Tibial artery (tissue), 4 donors: ENCODE measurements around the gene SERPINF2.
"Not testable (repeated sequence)": the region's sequence is repeated elsewhere in the genome, so short reads cannot be mapped to it uniquely, and the experiment has no call there.

Source experiments
- DNase-seq, 2 donors: peaks; one replicate each; pipeline ENCODE4 v3.0.0-alpha.2; 2019
- H3K27ac ChIP-seq, 2 donors: fragments of 200-600 bp; sonication (generic) in 1 of 2; 1 replicate in 1 of 2; 2 replicates in 1 of 2; pipeline ENCODE4 v1.5.1; 2018 to 2019; ENCODE audit warnings: mild to moderate bottlenecking in 1 of 2
- H3K27me3 ChIP-seq, 2 donors: fragments of 200-600 bp; sonication (generic) in 1 of 2; one replicate each; pipeline versions ENCODE4 v1.5.1 to v1.6.0; 2016 to 2019
- H3K36me3 ChIP-seq, 3 donors: fragments of 200-600 bp; sonication (generic) in 2 of 3; one replicate each; pipeline ENCODE4 v1.5.1; 2016 to 2019; ENCODE audit warnings: mild to moderate bottlenecking in 2 of 3
- H3K4me1 ChIP-seq, 4 donors: fragments of 200-600 bp; sonication (generic) in 2 of 4; 1 replicate in 3 of 4; 2 replicates in 1 of 4; pipeline ENCODE4 v1.5.1; 2016 to 2019
- H3K4me3 ChIP-seq, 2 donors: fragments of 200-600 bp; sonication (generic) in 1 of 2; 1 replicate in 1 of 2; 2 replicates in 1 of 2; pipeline ENCODE4 v1.5.1; 2018 to 2019; ENCODE audit warnings: mild to moderate bottlenecking in 2 of 2
- H3K9me3 ChIP-seq, 3 donors: fragments of 200-600 bp; sonication (generic) in 1 of 3; one replicate each; pipeline ENCODE4 v1.5.1; 2016 to 2019
- intact Hi-C: fragments of 100-400 bp; cut with DNase I; formaldehyde crosslinking; loops from one replicate; pipeline ENCODE4 v1.15.0; 2023; ENCODE audit warnings: low total_unique reads
- TF ChIP-seq, protein P1 (sequence below), 2 experiments: fragments of 200-600 bp in 1 of 2; fragments of 450-650 bp in 1 of 2; IDR thresholded peaks; one replicate each; pipeline ENCODE4 v1.5.1; 2017 to 2019; ENCODE audit warnings: antibody characterized with exemption in 2 of 2, mild to moderate bottlenecking in 1 of 2, moderate library complexity in 1 of 2

Gene SERPINF2

DNA sequence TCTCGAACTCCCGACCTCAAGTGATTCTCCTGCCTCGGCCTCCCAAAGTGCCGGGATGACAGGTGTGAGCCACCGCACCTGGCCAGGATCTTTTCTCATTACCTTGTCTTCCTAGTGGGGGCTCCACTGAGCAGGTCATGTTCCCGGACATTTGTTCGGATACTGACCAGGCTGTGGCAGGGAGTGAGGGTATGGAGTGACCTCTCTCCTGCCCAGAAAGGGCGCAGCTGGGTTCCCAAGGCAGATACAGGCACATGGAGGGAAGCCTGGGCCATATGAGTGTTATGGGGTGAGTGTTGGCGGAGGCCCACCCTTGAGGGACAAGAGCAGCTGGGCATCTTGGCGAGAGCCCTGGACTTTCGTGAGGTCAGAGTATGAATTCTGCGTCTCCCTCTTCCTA, 24.7 kb downstream of the SERPINF2 start:
- TF ChIP-seq, protein P1, sequence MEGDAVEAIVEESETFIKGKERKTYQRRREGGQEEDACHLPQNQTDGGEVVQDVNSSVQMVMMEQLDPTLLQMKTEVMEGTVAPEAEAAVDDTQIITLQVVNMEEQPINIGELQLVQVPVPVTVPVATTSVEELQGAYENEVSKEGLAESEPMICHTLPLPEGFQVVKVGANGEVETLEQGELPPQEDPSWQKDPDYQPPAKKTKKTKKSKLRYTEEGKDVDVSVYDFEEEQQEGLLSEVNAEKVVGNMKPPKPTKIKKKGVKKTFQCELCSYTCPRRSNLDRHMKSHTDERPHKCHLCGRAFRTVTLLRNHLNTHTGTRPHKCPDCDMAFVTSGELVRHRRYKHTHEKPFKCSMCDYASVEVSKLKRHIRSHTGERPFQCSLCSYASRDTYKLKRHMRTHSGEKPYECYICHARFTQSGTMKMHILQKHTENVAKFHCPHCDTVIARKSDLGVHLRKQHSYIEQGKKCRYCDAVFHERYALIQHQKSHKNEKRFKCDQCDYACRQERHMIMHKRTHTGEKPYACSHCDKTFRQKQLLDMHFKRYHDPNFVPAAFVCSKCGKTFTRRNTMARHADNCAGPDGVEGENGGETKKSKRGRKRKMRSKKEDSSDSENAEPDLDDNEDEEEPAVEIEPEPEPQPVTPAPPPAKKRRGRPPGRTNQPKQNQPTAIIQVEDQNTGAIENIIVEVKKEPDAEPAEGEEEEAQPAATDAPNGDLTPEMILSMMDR (IDR thresholded peaks at IDR 0.05), result no peak
- peaks cover 0 to 18% of the 10 kb centered on the region in 2 donors for H3K27me3 ChIP-seq
- peaks cover 0 to 24% (median 4%) of the 10 kb centered on the region in 4 donors for H3K4me1 ChIP-seq
- no peak overlapping the region for H3K4me3 ChIP-seq
- no peaks in the 10 kb centered on the region for H3K9me3 ChIP-seq
- H3K27ac ChIP-seq, result no peak overlapping the region
- DNase-seq, result no peak
- peaks cover 0 to 3% (median 0%) of the 10 kb centered on the region in 3 donors for H3K36me3 ChIP-seq
- intact Hi-C loops, result no loop called here

DNA sequence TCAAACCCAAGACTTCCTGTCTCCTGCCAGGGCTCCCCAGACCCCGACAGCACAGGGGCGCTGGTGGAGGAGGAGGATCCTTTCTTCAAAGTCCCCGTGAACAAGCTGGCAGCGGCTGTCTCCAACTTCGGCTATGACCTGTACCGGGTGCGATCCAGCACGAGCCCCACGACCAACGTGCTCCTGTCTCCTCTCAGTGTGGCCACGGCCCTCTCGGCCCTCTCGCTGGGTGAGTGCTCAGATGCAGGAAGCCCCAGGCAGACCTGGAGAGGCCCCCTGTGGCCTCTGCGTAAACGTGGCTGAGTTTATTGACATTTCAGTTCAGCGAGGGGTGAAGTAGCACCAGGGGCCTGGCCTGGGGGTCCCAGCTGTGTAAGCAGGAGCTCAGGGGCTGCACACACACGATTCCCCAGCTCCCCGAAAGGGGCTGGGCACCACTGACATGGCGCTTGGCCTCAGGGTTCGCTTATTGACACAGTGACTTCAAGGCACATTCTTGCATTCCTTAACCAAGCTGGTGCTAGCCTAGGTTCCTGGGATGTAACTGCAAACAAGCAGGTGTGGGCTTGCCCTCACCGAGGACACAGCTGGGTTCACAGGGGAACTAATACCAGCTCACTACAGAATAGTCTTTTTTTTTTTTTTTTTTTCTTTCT, 27.3 kb downstream of the SERPINF2 start:
- TF ChIP-seq, protein P1 (IDR thresholded peaks at IDR 0.05), result no peak
- H3K27ac ChIP-seq, result no peak overlapping the region
- intact Hi-C loops, result no loop called here

DNA sequence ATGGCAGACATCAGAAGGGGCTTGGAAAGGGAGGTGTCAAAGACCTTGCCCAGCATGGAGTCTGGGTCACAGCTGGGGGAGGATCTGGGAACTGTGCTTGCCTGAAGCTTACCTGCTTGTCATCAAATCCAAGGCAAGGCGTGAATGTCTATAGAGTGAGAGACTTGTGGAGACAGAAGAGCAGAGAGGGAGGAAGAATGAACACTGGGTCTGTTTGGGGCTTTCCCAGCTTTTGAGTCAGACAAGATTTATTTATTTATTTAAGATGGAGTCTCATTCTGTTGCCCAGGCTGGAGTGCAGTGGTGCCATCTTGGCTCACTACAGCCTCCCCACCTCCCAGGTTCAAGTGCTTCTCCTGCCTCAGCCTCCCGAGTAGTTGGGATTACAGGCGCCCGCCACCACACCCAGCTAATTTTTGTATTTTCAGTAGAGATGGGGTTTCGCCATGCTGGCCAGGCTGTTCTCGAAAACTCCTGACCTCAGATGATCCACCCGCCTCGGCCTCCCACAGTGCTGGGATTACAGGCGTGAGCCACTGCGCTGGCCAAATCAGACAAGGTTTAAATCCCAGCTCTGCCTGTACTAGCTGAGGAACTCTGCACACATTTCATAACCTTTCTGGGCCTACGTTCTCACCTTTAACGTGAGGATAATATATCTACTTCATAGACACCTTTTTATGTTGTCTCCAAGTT, 30.5 kb downstream of the SERPINF2 start:
- H3K4me3 ChIP-seq, H3K9me3 ChIP-seq, H3K27me3 ChIP-seq, intact Hi-C loops: not testable (repeated sequence)
- Histone ChIP-seq H3K4me1 (peaks cover 0 to 18% (median 7%) of the 10 kb centered on the region in 4 donors), H3K27ac (peak overlapping the region in 1 of 2 donors; percentile 42), H3K36me3 (peaks cover 0 to 32% (median 23%) of the 10 kb centered on the region in 3 donors)
- peak in 1 of 2 donors; percentile 61 for DNase-seq

More for the DNA sequence above, 27.3 kb downstream of the SERPINF2 start:
- Histone ChIP-seq H3K9me3 (no peaks in the 10 kb centered on the region), H3K4me1 (peaks cover 0 to 18% (median 11%) of the 10 kb centered on the region in 4 donors), H3K36me3 (peaks cover 0 to 6% (median 0%) of the 10 kb centered on the region in 3 donors), H3K27me3 (peaks cover 0 to 6% of the 10 kb centered on the region in 2 donors), H3K4me3 (no peak overlapping the region)
- no peak for DNase-seq

DNA sequence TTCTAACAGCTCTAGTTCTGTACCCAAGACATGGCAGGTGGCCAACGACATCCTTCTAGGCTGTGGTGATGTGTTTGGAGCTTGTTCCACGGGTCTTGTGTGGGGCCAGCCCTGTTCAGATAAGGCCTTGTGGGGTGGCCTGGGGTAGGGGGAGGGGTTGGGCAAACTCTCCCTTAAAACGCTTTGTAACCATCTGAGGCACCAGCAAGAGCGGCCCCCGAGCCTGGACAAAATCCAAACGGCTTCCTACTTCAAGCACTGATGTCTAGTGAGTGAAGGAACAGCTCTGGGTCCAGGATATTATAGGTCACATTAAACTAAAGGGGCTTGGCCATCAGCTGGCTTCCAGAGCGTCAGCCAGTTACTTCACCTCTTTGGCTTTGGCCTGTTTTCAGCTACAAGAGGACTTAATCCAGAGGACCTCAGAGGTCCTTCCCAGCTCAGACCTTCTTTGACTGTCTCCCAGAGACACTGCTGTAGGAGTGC, 31.1 kb downstream of the SERPINF2 start:
- TF ChIP-seq, protein P1 (IDR thresholded peaks at IDR 0.05), result no peak
- intact Hi-C loops, result no loop called here

DNA sequence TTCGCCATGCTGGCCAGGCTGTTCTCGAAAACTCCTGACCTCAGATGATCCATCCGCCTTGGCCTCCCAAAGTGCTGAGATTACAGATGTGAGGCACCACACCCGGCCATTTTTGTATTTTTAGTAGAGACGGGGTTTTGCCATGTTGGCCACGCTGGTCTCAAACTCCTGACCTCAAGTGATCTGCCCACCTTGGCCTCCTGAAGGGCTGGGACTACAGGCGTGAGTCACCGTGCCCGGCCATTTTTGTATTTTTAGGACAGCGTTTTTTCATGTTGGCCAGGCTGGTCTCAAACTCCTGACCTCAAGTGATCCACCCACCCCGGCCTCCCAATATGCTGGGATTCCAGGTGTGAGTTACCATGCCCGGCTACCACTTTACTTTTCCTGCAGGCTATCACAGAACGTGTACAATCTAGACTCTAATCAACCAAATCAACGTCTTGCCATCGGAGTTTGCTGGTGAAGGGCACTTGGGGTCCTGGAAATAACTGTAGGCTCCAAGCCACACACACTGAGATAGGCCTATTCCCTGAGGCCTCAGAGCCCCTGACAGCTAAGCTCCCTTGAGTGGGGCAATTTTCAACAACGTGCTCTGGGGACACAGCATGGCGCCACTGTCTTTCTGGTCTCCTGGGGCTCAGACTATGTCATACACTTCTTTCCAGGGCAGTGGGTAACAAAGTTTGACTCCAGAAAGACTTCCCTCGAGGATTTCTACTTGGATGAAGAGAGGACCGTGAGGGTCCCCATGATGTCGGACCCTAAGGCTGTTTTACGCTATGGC, 31.9 kb downstream of the SERPINF2 start:
- TF ChIP-seq, protein P1 (IDR thresholded peaks at IDR 0.05), result no peak

More for the DNA sequence above, 31.1 kb downstream of the SERPINF2 start:
- peaks cover 0 to 32% (median 23%) of the 10 kb centered on the region in 3 donors for H3K36me3 ChIP-seq
- no peak for DNase-seq
- H3K4me3 ChIP-seq, result no peak overlapping the region
- H3K27ac ChIP-seq, result peak overlapping the region in 1 of 2 donors; percentile 42
- no peaks in the 10 kb centered on the region for H3K9me3 ChIP-seq
- peaks cover 0 to 6% of the 10 kb centered on the region in 2 donors for H3K27me3 ChIP-seq
- H3K4me1 ChIP-seq, result peaks cover 0 to 24% (median 9%) of the 10 kb centered on the region in 4 donors

More for the DNA sequence above, 31.9 kb downstream of the SERPINF2 start:
- Histone ChIP-seq H3K9me3 (no peaks in the 10 kb centered on the region), H3K36me3 (peaks cover 0 to 32% (median 23%) of the 10 kb centered on the region in 3 donors), H3K4me3 (no peak overlapping the region), H3K27me3 (peaks cover 0 to under 1% of the 10 kb centered on the region in 2 donors), H3K27ac (peak overlapping the region in 1 of 2 donors; percentile 42), H3K4me1 (peaks cover 0 to 32% (median 15%) of the 10 kb centered on the region in 4 donors)
- intact Hi-C loops, result no loop called here
- DNase-seq, result no peak
